Right lobe of liver (tissue), 4 donors: Measurements from ENCODE around the gene TBCE.

ENCODE experiments used
- CTCF ChIP-seq, 4 donors: fragments of 200-600 bp in 3 of 4; fragments of 450-650 bp in 1 of 4; IDR thresholded peaks; one replicate each; pipeline versions ENCODE4 v1.5.1 to v1.8.0; 2016 to 2022; ENCODE audit warnings: antibody characterized with exemption in 4 of 4, mild to moderate bottlenecking in 2 of 4
- POLR2A ChIP-seq: fragments of 450-650 bp; IDR thresholded peaks from one replicate; pipeline ENCODE4 v1.6.1; 2017; ENCODE audit warnings: antibody characterized with exemption, mild to moderate bottlenecking
- donor health status: DM: no; HTN: no; CAD: no.
- donor health status: DM: no; HTN: no; CAD: no.
- donor health status: DM: no; HTN: yes; CAD: no.

- no peak for TF ChIP-seq CTCF (IDR thresholded peaks at IDR 0.05)
- no peak for TF ChIP-seq POLR2A
These were observed 133.8 kb downstream of the TBCE start for GRCh38 chr1:235500971-235501540.
